ENCODE data around the gene SMAD2. TPM values are rescaled to one million over a fixed set of nuclear protein-coding genes. Genes with fewer than 3 reads are reported as not detected.

SMAD2 gene
- total and polyA plus RNA-seq, 9 of the 15 experiments (the other 6 are each of a cell fraction or from before 2014, with no cell fraction given) = 9.2 to 49.6 (median 33.7) TPM

- ChIA-PET CTCF (ENCODE audit: low intra/inter-chr PET ratio) (interaction anchor here (0.6 kb wide), 1 partner anchor 10 kb away, joined by 3 read pairs; no protein-coding TSS in a partner anchor), POLR2A (interaction anchor here (0.6 kb wide), 1 partner anchor 251 kb away, joined by 3 read pairs; no protein-coding TSS in a partner anchor)
- Histone ChIP-seq H4K20me1 (replicated peaks; ENCODE audit: control insufficient read depth, insufficient read depth, low read length) (no peaks in the 10 kb centered on the region), H3K9me3 (replicated peaks; ENCODE audit: control insufficient read depth, insufficient read depth, low read depth, low read length) (no peaks in the 10 kb centered on the region), H3K27ac (ENCODE audit: extremely low read depth, low read depth, low read length) (no peak overlapping the region), H3K9ac (ENCODE audit: insufficient read depth in 1 of 2, low read depth in 2 of 2, low read length in 2 of 2) (no peak overlapping the region), H3K4me1 (replicated peaks in 1 of 2; ENCODE audit: control insufficient read depth in 2 of 2, insufficient read depth in 2 of 2, low read length in 2 of 2) (no peaks in the 10 kb centered on the region), H3K4me2 (ENCODE audit: insufficient read depth, low read length) (no peak overlapping the region), H3K9me1 (ENCODE audit: control insufficient read depth, insufficient read depth, low read length) (no peaks in the 10 kb centered on the region), H3K79me2 (ENCODE audit: control insufficient read depth, insufficient read depth, low read length) (no peaks in the 10 kb centered on the region), H2AFZ (ENCODE audit: low read depth, low read length) (no peak overlapping the region), H3K27me3 (ENCODE audit: control insufficient read depth in 2 of 2, insufficient read depth in 2 of 2, low read length in 2 of 2) (peaks cover 0 to 4% of the 10 kb centered on the region in 2 experiments; a peak in 2 of 5 replicates), H3K36me3 (ENCODE audit: control insufficient read depth, insufficient read depth, low read length) (no peaks in the 10 kb centered on the region), H3K4me3 (no peak overlapping the region)
- WGBS (ENCODE audit: insufficient coverage, low coverage, missing lambda C conversion rate) = 0% methylated on average over 2 of the region's 2 CpGs
- DNase-seq (ENCODE audit: extremely low read depth in 1 of 4, low spot score in 3 of 4) (no peak), FAIRE-seq (no peak), ATAC-seq (no peak)
- no TSS peak for BruUV-seq (replicated peaks)
- in situ Hi-C loops (cut with MboI) (loop anchor here (10.0 kb wide), 1 partner anchor 667 kb away; no protein-coding TSS in a partner anchor), intact Hi-C loops (cut with micrococcal nuclease) (loop anchor here (10.0 kb wide), 1 partner anchor 667 kb away; no protein-coding TSS in a partner anchor)
- TF ChIP-seq ZNF316 (IDR thresholded peaks at IDR 0.05) = no peak
- no peak for TF ChIP-seq PKNOX1 (IDR thresholded peaks at IDR 0.05)
- no peak for TF ChIP-seq CC2D1A (IDR thresholded peaks at IDR 0.05)
- TF ChIP-seq HMG20A (CRISPR knock-in tag; conservative IDR thresholded peaks at IDR 0.05) = no peak
- no peak for TF ChIP-seq NFIX (CRISPR knock-in tag; IDR thresholded peaks at IDR 0.05; ENCODE audit: low read depth)
- TF ChIP-seq FOXP1 (CRISPR knock-in tag; IDR thresholded peaks at IDR 0.05) = no peak
- no peak for TF ChIP-seq ZNF76 (CRISPR knock-in tag; IDR thresholded peaks at IDR 0.05; ENCODE audit: borderline replicate concordance)
- no peak for TF ChIP-seq ZNF592 (IDR thresholded peaks at IDR 0.05)
- TF ChIP-seq RBM17 (IDR thresholded peaks at IDR 0.05; ENCODE audit: borderline replicate concordance, low read depth, low read length) = no peak
- TF ChIP-seq ETV5 (CRISPR knock-in tag; IDR thresholded peaks at IDR 0.05; ENCODE audit: low read depth) = no peak
- TF ChIP-seq ZBTB11 (CRISPR knock-in tag; IDR thresholded peaks at IDR 0.05) = no peak
- TF ChIP-seq ZNF41 (CRISPR knock-in tag; conservative IDR thresholded peaks at IDR 0.05) = no peak
- TF ChIP-seq CBFA2T2 (conservative IDR thresholded peaks at IDR 0.05) = no peak
- TF ChIP-seq ARID2 (IDR thresholded peaks at IDR 0.05) = no peak
- TF ChIP-seq MAZ (CRISPR knock-in tag; conservative IDR thresholded peaks at IDR 0.05 in 1 of 2, IDR thresholded peaks at IDR 0.05 in 1 of 2) = no peak
Observed at GRCh38 chr18:47777626-47778025, 152.8 kb downstream of the SMAD2 start.
